ENCODE measurements around the gene IL9R.
"Not testable (repeated sequence)": the region's sequence is repeated elsewhere in the genome, so short reads cannot be mapped to it uniquely, and the experiment has no call there.

IL9R gene, protein sequence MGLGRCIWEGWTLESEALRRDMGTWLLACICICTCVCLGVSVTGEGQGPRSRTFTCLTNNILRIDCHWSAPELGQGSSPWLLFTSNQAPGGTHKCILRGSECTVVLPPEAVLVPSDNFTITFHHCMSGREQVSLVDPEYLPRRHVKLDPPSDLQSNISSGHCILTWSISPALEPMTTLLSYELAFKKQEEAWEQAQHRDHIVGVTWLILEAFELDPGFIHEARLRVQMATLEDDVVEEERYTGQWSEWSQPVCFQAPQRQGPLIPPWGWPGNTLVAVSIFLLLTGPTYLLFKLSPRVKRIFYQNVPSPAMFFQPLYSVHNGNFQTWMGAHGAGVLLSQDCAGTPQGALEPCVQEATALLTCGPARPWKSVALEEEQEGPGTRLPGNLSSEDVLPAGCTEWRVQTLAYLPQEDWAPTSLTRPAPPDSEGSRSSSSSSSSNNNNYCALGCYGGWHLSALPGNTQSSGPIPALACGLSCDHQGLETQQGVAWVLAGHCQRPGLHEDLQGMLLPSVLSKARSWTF

DNA sequence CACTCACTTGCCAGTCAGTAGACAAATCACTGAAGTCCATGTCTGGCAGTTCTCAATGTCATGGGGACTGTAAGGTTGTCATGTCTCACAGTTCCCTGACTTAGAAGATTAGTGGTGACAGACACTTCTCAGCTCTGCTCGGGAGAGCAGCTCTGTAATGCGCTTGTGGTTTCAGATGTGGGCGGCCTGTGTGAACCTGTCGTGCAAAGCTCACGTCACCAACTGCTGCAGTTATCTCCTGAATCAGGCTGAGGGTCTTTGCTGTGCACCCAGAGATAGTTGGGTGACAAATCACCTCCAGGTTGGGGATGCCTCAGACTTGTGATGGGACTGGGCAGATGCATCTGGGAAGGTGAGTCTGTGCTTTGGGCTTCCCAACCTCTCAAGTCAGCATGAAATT is at the start of gene IL9R:
Gene IL9R, plus strand, starts transcription at position 261 of the 400 bp plus-strand sequence. Its CDS starts 64 bp downstream, at position 325.
- DNase-seq (ENCODE audit: low read depth): no peak

DNA sequence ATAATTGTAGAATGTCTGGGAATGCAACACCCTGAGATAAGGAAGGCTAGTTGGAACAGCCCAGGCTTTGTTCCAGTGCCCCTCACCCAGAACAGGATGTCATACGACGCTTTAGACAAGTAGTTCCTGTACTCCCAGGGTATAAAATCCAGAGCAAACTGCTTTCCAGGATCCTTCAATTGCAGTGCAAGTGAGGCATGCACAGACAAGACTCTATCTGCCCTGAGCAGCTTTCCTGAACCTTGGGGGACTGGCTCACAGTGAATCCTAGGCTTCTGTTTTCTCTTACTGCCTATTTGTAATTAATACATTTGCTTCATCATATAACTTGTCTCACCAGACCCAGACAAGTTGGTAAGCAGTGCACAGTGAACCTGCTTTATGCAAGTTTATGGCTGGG is 48.4 kb upstream of the IL9R start:
- DNase-seq (ENCODE audit: low read depth): no peak

DNA sequence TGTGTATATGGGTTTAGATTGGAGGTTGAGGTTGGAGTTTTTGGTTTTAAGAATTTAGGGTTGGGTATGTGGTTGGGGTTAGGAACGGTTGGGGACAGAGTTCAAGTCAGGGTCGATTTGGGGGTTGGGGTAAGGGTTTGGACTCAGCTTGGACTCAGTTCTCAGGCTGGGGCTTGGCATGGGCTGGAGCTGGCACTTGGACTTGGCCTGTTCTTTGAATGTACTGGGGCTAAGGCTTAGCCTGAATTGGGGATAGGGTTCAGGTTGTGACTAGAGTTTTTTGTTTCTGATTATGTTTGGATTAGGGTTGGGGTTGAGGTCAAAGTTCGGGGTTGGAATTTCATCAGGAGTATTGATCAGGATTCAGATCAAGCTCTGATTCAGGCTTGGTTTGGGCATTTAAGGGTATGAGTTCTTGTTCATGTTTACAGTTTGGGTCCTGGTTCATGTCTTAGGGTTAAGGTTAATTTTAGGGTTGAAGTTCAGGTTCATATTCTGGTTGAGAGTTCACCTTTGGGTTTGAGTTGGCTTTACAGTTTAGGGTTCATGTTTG is 46.2 kb upstream of the IL9R start:
- DNase-seq (ENCODE audit: low read depth): no peak

DNA sequence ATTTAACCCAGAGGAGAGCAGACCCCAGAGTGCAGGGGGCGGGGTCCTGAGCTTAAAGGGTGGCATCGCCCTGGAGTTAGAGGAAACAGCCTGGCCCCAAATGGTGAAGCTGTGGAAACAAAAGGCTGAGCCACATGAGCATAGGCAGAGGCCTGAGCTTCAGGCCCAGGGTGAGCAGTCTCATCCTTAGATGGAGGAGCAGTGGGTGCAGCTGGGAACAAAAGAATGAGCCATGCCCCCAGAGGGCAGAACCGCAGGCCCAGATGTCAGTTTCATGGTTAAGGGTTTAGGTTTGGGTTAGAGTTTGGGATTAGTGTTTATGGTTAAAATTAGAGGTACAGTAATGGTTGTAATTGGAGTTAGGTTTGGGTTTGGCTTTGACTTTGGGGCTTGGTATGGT is 44.4 kb upstream of the IL9R start:
- no peak for DNase-seq (ENCODE audit: low read depth)

DNA sequence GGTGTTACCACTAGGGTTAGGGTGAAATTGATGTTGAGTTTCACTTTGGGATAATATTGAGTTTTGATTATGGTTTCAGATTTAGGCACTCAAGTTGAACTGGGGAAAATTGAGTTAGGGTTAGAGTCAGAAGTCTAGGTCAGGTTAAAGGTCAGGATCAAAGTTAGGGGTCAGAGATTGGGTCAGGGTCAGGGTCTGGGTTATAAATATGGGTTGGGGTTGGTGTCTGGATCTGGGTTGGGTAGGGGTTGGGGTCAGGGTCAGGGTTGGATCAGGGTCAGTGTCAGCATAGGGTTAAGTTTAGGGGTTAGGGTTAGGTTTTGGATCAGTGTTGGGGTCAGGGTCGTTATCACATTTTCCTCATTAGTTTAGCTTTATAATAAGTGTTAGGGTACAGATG is 42.7 kb upstream of the IL9R start:
- no peak for DNase-seq (ENCODE audit: low read depth)

DNA sequence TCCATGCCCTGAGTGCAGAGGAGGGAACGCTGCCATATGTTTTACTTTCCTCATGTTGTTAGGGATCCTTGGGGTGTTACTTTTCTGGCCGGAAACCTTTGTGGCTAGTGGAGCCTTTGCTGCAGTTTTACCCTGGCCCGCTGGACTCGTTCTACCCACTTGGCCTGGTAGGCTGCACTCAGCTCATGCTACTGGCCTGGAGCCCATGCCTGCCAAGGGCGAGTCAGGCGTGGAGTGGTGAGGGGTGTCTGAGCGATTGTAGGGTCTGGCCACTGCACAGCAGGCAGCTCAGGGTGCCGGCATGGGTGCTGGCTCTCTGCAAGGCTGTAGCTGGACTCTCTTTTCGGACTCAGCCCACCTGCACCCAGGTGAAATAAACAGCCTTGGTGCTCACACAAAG is 41.4 kb upstream of the IL9R start:
- DNase-seq (ENCODE audit: low read depth): no peak

DNA sequence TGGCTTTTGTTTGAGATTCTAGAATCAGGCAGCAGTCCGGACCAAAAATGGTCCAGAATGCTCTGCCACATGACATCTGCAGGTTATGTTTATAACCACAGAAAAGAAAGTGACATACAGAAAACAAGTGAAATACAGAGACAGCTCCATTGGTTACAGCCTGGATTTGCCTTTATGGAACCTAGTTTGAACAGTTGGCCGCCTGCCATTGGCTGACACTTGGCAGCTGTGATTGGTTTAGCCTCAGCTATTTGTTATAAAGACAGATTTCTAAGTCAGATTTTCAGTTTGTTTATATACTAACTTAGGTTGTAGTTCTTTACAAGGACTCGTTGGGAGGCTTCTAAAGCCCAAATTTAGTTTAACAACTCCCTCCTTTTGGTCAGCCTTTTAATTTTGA is 40.8 kb upstream of the IL9R start:
- DNase-seq (ENCODE audit: low read depth): no peak

DNA sequence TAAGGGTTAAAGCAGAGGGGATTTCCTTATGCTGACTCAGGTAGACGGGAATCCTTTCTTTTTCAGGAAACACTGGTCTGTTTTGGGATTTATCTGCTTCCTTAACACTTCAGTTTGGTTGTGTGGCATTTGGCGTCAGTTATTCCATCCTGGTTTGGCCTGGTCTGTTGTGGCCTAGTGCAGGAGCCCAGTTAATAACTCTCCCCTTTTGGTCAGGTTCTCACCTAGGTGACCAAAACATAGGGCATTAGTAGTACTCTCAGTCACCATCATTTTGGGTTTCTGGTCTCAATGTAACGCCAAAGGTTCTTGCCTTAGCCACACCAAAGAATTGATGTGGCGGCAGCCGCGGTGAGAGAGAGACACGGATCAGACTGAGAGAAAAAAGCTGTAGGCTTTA is 39.7 kb upstream of the IL9R start:
- DNase-seq (ENCODE audit: low read depth): no peak

DNA sequence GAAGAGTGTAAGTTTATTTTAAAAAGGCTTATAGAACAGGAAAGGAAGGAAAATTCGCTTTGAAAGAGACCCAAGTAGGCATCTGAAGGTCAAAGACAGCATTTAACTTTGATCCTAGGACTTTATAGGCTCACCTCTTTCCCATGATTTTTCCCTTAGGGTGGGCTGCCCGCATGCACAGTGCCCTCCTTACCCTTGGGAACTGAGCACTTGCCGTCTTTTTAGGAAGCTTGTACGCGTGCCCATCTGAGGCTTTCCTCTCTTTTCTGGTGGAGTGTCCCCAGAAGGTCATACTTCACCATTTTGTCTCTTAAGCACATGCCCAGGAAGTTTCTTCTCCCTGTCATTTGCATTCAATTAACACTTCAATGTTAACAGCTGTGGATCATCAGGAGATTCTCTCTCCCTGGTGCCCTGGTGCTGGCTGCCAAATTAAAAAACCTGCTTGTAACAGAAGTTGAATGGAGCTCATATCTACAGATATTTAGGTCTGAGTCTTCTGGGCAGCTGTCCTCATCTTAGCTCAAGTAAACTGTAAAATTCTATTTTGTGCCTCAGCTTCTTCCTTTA is 38.4 kb upstream of the IL9R start:
- DNase-seq (ENCODE audit: low read depth): no peak

DNA sequence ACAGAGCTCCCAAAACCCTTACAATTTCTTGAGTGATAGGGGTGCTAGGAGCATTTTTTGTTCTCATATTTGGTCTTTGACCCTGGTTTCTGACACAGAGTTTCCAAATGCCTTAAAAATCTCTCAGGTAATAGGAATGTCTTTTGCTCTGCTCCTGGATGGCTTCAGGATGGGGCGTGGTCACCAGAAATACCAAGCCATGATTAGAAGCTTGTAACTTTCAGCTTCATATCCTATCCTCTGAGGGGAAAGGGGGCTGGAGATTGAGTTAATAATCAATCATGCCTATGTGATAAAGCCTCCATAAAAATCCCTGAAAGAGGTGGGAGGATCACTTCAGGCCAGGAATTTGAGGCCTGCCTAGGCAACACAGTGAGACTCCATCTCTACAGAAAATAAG is 34.6 kb upstream of the IL9R start:
- no peak for DNase-seq (ENCODE audit: low read depth)

DNA sequence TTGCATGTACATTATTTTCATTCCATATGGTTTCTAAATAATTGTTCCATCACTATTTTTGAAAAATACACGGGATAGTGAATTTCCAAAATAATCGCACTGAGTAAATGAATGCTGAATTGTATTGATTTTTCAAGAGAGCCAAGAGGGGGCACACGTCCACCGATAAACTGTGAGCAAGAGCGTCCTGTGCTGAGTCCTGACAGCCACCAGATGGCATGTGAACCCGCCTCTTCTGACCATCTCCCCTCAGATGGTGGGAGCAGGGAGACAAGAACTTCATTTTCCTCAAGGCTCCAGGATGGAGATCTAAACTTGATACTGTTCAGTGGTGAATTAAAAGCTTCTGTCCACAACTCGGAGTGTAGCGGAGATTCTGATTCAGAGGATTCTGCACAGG is 30.6 kb upstream of the IL9R start:
- DNase-seq (ENCODE audit: low read depth): no peak

DNA sequence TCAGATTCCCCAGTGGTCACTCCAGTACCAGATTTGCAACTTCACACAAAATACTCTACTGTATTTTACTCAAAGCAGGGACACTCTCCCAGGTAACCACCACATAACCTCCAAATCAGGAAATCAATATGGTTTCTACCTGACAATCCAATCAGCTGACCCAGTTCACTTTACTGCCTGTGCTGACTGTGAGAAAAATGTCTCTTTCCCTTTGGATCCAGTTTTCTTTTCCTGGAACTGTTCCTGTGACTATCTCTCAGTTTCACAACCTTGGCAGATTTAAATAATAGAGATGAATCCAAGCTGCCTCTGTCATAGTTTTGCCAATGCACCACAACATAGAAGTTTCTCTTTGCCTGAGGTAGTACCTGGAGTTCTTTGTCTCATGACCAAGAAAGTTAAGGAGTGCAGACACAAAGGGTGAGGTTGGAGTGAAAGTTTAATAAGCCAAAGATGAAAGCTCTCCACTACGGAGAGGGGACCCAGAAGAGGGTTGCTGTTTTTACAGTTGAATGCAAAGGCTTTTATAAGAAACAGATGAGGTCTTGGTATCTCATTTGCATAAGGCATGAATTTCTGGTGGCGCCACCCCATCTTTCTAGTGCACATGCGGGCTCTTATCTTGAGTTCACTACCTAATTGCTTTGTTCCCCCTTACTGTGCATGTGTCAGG is 29.7 kb upstream of the IL9R start:
- DNase-seq (ENCODE audit: low read depth): no peak

DNA sequence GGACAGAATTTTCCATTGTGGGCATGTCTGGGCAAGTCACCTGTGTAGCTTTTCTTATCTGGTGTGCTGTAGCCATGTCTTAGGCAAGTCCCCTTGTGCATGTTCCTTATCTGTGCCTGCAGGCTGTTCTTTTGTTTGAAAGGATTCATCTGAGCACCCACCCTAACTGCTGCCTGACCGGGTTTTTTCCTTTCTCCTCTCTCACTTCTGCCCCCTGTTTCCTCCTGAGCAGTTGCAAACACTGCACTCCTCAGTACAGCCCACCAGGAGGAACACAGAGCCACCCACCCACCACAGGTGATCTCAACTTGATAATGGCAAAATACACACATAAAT is 29.2 kb upstream of the IL9R start:
- DNase-seq (ENCODE audit: low read depth): no peak

DNA sequence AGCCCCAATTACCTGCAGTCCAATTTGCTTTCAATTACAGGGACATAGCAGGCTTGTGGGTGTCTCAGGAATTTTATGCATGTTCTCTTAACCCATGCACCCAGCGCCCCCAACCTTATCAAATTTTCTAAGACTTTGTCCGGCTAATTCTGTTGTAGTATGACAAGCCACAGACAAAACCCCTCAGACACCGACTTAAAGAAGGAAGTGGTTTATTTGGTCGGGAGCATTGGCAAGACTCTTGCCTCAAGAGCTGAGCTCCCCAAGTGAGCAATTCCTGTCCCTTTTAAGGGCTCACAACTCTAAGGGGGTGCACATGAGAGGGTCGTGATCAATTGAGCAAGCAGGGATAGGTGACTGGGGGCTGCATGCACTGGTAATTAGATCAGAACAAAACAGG is 28.7 kb upstream of the IL9R start:
- DNase-seq (ENCODE audit: low read depth): no peak

DNA sequence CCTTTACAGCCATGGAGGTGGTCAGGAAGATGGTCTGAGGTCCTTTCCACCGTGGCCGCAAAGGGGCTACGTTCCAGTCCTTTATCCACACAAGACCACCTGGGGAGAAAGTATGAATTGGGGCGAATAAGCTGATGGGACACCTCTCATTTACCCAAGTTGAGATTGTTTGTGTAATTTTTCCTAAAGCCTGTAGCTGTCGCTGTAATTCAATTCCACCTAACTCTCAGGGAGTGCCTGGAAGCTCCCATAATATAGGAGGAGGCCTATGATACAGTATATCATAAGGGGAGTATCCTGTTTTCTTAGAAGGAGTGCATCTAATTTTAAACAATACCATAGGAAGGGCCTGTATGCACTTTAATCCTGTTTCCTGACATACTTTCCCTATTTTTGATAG is 25.8 kb upstream of the IL9R start:
- not testable (repeated sequence) for DNase-seq (ENCODE audit: low read depth)

DNA sequence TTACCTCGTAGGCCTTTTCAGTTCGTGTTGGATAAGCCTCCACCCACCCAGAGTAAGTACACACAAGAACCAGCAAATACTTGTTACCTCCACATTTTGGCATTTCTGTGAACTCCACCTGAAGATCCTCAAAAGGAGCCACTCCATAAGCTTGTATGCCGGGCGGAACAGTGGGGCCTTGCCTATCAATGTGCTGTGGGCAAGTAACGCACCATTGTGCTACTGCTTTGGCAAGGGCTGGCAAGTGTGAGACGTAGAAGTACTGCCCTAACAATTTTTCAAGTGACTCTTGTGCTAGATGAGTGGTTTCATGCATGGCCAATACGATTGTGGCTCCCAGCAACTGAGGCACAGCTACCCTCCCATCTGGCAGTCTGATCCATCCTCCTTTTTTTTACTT is 25.3 kb upstream of the IL9R start:
- not testable (repeated sequence) for DNase-seq (ENCODE audit: low read depth)

DNA sequence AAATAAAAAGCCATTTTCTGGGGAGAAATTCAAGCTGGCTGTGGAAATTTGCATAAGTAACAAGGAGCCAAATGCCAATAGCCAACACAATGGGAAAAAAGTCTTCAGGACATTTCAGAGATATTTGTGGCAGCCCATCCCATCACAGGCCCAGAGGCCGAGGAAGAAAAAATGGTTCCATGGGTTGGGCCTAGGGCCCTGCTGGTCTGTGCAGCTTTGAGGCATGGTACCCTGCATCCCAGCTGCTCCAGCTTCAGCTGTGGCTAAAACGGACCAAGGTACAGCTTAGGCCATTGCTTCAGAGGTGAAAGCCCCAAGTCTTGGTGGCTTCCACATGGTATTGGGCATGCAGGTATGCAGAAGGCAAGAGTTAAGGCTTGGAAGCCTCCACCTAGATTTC is 14.2 kb upstream of the IL9R start:
- DNase-seq (ENCODE audit: low read depth): no peak

DNA sequence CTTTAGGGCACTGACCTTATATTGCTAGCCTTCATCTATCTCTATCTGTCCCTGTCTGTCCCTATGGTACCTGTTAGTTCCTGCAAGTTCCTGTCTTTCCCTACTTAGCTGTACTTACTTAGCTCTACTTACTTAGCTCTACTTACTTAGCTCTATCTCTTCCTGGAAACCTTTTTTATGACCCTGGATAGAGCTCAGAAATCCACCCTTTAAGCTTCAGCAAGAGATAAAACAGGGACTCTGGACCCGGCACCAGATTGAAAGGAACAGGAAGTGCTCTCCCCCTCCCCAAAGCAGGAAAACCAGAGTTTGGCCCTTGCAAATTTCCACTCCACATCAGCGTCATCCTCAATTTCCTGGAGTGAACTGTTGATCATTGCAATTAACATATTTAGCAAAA is 12.3 kb upstream of the IL9R start:
- no peak for DNase-seq (ENCODE audit: low read depth)

DNA sequence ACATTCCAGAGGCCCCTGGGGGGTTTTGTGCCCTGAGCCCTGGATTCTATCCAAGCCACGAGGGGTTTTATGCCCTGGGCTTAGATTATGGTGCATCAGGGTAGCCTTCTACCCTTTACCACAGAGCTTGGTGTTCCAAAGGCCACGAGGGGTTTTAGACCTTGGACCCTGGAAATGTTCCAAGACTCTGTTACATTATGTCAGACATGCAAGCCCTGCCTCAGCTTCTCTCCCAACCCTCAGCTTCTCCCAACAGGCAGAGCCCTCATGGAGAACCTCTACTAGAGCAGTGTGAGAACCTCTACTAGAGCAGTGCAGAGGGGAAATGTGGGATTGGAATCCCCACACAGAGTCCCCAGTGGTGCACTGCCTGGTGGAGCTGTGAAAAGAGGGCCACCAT is 10.5 kb upstream of the IL9R start:
- not testable (repeated sequence) for DNase-seq (ENCODE audit: low read depth)

DNA sequence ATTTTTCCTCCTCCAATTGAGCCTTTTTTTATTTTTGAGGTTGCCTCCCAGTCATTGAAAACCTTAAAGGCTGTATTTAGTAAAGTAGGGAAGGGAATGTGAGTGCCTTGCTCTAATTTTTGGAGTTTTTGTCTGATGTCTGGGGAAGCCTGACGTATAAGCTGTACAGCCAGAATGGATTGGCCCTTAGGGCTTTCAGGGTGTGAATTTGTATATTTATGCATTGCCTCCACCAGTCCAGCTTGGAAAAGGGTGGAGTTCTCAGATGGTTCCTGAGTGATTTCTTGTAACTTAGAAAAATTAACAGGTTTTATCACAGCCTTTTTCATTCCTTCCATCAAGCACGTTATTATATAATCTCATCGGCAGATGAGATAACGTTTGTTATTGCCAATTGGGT is 8.6 kb upstream of the IL9R start:
- DNase-seq (ENCODE audit: low read depth): no peak

DNA sequence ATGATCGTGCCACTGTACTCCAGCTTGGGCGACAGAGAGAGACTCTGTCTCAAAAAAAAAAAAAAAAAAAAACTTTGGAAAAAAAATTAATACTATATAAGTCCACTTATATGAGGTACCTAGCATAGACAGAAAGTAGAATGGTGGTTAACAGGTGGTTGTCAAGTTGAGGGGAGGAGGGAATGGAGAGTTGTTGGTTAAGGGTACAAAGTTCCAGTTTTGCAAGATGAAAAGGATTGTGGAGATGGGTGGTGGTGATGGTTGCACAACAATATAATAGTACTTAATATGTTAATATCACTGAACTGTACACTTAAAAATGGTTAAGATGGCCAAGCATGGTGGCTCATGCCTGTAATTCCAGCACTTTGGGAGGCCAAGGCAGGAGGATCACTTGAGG is 4.1 kb upstream of the IL9R start:
- no peak for DNase-seq (ENCODE audit: low read depth)

DNA sequence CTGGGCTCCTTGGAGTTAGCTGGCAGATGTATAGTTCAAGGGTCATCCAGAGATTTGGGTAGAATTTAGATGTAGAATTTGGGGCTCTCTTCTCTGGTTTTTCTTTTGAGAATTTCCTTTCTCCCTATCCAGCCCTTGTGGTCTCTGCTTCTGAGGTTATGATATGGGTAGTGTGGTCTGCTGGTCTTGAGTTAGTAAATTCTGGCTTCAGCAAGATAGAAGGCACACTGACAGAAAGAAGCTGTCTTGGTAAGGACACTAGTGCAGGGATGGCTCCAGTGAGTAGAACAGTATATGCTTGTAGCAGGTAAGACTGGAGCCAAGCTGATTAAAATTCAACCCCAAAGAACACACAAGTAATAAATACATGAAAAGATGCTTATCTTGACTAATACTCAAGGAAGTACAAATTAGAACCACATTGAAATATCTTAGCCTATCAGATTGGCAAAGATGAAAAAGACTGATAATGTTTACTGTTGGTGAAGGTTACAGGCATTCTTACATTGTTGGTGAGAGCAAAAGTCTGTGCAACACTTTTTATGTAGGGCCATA is 2.1 kb upstream of the IL9R start:
- DNase-seq (ENCODE audit: low read depth): no peak

DNA sequence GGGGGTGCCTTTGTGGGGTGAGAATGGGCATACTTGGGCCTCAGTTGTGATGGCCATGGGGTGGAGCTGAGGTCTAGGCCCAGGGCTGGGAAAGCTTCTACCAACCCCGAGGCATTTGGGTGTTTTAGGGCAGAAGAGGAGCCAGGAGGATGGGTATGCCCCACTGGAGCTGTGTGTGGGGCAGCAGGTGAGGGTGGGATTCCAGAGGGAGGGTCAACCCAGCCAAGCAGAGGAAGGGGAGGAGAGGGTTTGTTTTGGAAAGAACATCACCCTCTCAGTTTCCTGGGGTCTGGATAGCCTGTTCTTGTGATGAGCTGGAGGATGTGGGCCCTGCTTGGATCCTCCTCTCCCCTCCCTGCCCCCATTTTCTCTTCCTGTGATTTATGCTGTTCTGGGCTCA is 620 bp downstream of the IL9R start:
- no peak for DNase-seq (ENCODE audit: low read depth)
